Ishikawa (cell line): ENCODE data around the gene SLIT3.

Experiments used
- CEBPB ChIP-seq: IDR thresholded peaks from 2 replicates; pipeline ENCODE4 v1.6.1; 2012
- CREB1 ChIP-seq: IDR thresholded peaks from 2 replicates; pipeline ENCODE4 v1.6.1; 2012; ENCODE audit warnings: low read depth
- EGR1 ChIP-seq: IDR thresholded peaks from 2 replicates; pipeline ENCODE4 v1.6.1; 2012
- EP300 ChIP-seq: IDR thresholded peaks from 2 replicates; pipeline ENCODE4 v1.6.1; 2012; ENCODE audit warnings: borderline replicate concordance
- FOXM1 ChIP-seq: IDR thresholded peaks from 2 replicates; pipeline ENCODE4 v1.6.1; 2012; ENCODE audit warnings: low read depth, borderline replicate concordance
- NFIC ChIP-seq: IDR thresholded peaks from 2 replicates; pipeline ENCODE4 v1.6.1; 2012
- RAD21 ChIP-seq: IDR thresholded peaks from 2 replicates; pipeline ENCODE4 v1.6.1; 2012; ENCODE audit warnings: low read depth
- TAF1 ChIP-seq: IDR thresholded peaks from 2 replicates; pipeline ENCODE4 v1.6.1; 2012; ENCODE audit warnings: low read depth, mild to moderate bottlenecking
- TCF12 ChIP-seq: IDR thresholded peaks from 2 replicates; pipeline ENCODE4 v1.6.1; 2012; ENCODE audit warnings: low read depth
- TEAD4 ChIP-seq: IDR thresholded peaks from 2 replicates; pipeline ENCODE4 v1.6.1; 2012
- YY1 ChIP-seq: IDR thresholded peaks from 2 replicates; pipeline ENCODE4 v1.6.1; 2012; ENCODE audit warnings: low read depth
- ZBTB7A ChIP-seq: IDR thresholded peaks from 2 replicates; pipeline ENCODE4 v1.6.1; 2012; ENCODE audit warnings: low read depth
- TF ChIP-seq, protein P1 (sequence below): IDR thresholded peaks from 2 replicates; pipeline ENCODE4 v1.6.1; 2012
- TF ChIP-seq, protein P2 (sequence below): IDR thresholded peaks from 2 replicates; pipeline ENCODE4 v1.6.1; 2012
- TF ChIP-seq, protein P3 (sequence below): IDR thresholded peaks from 2 replicates; pipeline ENCODE4 v1.6.1; 2012; ENCODE audit warnings: low read depth, mild to moderate bottlenecking

The SLIT3 gene

DNA sequence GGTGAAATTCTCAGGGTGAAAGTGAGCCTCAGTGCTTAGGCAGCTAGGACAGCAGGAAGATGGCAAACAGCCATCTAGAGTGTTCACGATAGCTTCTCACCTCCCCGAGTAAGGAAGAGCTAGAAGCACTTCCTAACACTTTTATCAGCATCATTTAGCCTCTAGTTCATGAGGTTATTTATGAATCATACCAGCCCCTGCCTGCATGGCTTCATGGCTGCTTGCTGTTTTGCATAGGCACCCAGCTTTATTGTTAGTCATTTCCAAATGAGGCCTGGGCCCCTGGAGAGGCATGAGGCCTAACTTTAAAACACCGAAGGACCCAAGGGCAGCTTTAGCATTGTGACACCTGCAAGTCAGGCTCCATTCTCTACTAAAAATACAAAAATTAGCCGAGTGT lies 586.9 kb downstream of the SLIT3 start:
- TF ChIP-seq, protein P1, sequence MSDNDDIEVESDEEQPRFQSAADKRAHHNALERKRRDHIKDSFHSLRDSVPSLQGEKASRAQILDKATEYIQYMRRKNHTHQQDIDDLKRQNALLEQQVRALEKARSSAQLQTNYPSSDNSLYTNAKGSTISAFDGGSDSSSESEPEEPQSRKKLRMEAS, result no peak
- TF ChIP-seq TEAD4, result no peak
- TF ChIP-seq, protein P2, sequence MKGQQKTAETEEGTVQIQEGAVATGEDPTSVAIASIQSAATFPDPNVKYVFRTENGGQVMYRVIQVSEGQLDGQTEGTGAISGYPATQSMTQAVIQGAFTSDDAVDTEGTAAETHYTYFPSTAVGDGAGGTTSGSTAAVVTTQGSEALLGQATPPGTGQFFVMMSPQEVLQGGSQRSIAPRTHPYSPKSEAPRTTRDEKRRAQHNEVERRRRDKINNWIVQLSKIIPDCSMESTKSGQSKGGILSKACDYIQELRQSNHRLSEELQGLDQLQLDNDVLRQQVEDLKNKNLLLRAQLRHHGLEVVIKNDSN, result no peak
- TF ChIP-seq NFIC, result no peak
- no peak for TF ChIP-seq FOXM1
- no peak for TF ChIP-seq EGR1
- TF ChIP-seq, protein P3, sequence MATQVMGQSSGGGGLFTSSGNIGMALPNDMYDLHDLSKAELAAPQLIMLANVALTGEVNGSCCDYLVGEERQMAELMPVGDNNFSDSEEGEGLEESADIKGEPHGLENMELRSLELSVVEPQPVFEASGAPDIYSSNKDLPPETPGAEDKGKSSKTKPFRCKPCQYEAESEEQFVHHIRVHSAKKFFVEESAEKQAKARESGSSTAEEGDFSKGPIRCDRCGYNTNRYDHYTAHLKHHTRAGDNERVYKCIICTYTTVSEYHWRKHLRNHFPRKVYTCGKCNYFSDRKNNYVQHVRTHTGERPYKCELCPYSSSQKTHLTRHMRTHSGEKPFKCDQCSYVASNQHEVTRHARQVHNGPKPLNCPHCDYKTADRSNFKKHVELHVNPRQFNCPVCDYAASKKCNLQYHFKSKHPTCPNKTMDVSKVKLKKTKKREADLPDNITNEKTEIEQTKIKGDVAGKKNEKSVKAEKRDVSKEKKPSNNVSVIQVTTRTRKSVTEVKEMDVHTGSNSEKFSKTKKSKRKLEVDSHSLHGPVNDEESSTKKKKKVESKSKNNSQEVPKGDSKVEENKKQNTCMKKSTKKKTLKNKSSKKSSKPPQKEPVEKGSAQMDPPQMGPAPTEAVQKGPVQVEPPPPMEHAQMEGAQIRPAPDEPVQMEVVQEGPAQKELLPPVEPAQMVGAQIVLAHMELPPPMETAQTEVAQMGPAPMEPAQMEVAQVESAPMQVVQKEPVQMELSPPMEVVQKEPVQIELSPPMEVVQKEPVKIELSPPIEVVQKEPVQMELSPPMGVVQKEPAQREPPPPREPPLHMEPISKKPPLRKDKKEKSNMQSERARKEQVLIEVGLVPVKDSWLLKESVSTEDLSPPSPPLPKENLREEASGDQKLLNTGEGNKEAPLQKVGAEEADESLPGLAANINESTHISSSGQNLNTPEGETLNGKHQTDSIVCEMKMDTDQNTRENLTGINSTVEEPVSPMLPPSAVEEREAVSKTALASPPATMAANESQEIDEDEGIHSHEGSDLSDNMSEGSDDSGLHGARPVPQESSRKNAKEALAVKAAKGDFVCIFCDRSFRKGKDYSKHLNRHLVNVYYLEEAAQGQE, result no peak
- no peak for TF ChIP-seq RAD21
- no peak for TF ChIP-seq CEBPB

DNA sequence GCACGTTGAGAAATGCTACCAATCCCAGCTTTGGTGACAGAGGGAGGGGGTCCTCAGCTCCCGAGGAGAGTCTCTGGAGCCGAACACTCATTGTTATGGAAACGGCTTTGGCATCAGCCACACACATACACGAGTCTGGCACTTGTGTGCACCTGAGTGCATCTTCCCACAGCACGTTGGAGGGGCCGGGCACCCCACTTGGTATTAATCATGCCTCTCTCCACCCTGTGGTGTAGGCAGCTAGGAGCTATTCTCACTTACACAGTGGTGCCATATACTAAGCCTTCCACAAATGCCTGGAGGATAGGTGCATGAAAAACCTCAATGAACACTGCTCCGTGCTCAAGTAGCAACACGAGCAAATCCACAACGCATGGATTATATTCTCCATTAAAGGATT lies 587.9 kb downstream of the SLIT3 start:
- TF ChIP-seq ZBTB7A, result no peak
- TF ChIP-seq CREB1, result no peak
- TF ChIP-seq TCF12, result no peak
- TF ChIP-seq TAF1, result no peak
- TF ChIP-seq, protein P2, result no peak

DNA sequence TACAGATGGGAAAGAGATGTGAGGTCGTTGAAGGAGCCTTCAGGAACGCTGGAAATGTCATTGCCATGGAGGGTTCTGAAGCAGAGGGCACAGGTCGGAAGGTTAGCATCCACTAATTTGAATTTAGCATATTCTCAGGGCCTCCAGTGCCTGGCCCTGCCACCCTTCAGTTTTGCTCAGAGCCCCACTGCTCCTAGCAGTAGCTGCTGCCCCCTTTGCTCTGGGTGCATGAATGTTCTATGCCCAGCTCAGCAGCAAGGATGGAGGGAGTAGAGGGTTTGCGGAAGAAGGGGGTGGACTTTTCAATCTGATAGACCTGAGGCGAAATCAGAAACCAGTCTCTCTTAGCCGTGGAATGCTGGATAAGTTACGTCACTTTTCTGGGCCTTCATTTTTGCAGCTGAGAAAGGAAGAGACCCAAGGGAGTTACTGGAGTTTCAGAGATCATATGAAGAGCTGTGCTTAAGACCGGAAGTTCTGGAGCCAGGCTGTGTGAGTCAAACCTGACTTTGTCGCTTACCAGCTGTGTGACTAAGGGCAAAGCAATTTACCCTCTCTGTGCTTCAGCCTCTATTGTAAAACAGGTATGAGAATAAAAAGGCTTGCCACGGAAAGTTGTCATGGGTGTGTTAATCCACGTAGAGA lies 588.5 kb downstream of the SLIT3 start:
- TF ChIP-seq RAD21 (no peak), ZBTB7A (no peak), YY1 (no peak)

DNA sequence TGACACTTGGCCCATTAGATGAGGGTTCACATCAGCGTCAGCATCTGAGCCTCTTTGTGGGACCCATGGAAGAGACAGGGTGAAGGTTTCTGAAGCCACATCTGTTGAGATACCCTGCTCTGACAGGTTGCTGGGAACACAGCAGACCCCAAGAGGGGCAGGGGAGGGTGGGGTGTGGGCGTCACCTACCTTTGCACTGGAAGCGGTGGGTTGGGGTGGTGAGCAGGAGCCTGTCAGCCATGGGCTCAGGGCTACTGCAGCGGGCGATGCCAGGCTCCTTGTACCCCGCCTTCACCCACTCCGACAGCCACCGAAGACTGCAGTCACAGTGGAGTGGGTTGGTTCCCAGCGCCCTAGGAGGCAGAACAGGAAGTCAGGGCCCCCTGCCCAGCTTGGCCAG lies 590.2 kb downstream of the SLIT3 start:
- TF ChIP-seq CEBPB, result no peak
- no peak for TF ChIP-seq YY1
- TF ChIP-seq, protein P1, result no peak
- no peak for TF ChIP-seq FOXM1
- TF ChIP-seq, protein P2, result no peak
- TF ChIP-seq EP300, result no peak
- TF ChIP-seq TAF1, result no peak
- TF ChIP-seq TCF12, result no peak
- TF ChIP-seq, protein P3, result no peak
- no peak for TF ChIP-seq TEAD4
- no peak for TF ChIP-seq NFIC
- TF ChIP-seq RAD21, result no peak
- TF ChIP-seq EGR1, result no peak
- no peak for TF ChIP-seq ZBTB7A
- TF ChIP-seq CREB1, result no peak

DNA sequence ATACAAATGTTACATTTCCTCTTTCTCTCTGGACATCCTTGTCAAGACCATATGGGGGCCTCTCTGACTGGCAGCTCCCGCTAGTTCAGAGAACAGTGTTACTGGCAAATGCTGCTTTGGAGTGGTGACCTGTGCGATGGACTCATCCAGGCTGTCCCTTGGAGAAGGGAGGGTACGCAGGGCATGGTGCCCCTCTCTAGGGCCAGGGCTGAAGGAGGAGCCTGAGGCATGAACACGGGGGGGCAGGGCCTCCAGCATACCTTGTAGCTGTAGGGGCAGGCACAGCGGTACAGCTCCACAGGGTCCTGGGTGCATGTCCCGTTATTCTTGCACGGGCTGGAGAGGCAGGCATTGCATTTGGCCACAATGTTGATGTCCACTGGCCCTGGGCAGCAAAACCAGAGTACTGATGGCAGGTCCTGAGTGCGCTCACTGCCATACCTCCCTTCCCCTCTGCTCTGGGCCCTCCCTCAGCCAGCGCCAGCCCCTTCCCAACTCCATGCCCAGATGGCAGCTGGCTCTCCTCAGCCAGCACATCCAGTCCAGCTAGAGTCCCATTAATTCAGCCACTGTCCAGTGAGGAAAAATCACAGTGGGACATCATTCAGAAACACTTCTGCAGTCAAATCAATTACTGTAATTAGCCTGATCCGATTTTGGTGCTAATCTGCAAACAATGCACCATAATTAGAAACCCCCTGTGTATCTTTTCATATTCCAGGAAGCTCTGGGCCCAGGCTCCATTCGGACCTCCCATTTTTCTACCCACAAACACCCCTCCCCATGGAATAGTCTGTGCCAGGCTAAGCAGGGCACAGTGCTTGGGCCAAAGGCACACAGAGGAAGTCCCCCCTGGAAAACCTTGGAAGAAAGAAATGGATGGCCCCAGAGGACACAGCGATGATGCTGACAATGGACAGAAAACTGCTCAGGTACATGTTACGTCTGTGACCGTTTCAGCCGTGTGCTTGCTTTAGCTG lies 592.9 kb downstream of the SLIT3 start:
- no peak for TF ChIP-seq TCF12
- TF ChIP-seq TAF1, result no peak
- no peak for TF ChIP-seq CEBPB
- TF ChIP-seq, protein P1, result no peak
- TF ChIP-seq ZBTB7A, result no peak
- no peak for TF ChIP-seq EGR1
- no peak for TF ChIP-seq NFIC
- TF ChIP-seq TEAD4, result no peak
- TF ChIP-seq, protein P2, result no peak
- TF ChIP-seq EP300, result no peak
